ENCODE data around the gene TXK. TPM values are rescaled to one million over a fixed set of nuclear protein-coding genes. Genes with fewer than 3 reads are reported as not detected.

Gene TXK
- total RNA-seq, 1 donor from 2014 or later: 1.8 TPM

DNA sequence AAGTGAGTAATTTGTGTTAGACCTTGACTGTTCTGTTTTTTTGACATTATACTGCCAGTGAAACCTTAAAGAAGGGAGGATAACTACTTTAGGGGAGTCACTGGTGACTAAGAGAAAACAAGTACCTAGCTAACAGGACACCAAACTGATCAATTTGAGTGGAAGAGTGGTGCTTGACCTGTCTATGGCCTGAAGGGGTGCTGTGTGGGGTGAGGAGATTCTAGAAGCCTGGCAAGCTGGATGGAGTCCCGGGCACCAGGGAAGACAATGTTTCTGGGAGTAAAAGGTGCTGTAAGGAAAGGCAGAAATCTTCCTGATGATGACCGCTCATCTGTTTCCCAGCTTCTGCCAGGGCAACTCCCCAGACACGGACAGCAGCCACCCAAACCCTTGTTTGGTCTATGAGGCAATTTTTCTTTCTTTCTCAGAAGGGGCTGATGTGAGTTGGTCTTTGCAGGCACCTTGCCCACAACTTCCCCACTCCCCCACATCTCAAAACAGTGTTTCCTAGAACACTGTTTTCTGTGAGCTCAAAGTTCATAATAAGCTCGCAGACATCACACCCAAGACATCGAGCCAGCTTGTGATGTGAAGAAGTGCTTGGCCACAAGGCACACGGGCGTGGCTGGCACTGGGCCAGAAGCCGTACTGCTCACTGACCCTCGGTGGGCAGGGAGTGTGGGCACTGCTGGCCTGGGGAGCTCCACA, 4.6 kb downstream of the TXK start:
- Mint-ChIP-seq H3K4me1 (ENCODE audit: low read depth) (peaks cover 66% of the 10 kb centered on the region), H3K9me3 (no peaks in the 10 kb centered on the region), H3K27ac (peak overlapping the region; percentile 89), H3K36me3 (ENCODE audit: low read depth) (peaks cover 11% of the 10 kb centered on the region), H3K4me3 (ENCODE audit: low read depth) (peak overlapping the region; percentile 45), H3K27me3 (ENCODE audit: low read depth) (no peaks in the 10 kb centered on the region)
- no peak for DNase-seq (ENCODE audit: low spot score)
- intact Hi-C loops (cut with micrococcal nuclease): loop anchor here (1.0 to 10.0 kb wide), 3 partner anchors 33 to 215 kb away; partner anchors contain the start of genes NFXL1 and SLAIN2

DNA sequence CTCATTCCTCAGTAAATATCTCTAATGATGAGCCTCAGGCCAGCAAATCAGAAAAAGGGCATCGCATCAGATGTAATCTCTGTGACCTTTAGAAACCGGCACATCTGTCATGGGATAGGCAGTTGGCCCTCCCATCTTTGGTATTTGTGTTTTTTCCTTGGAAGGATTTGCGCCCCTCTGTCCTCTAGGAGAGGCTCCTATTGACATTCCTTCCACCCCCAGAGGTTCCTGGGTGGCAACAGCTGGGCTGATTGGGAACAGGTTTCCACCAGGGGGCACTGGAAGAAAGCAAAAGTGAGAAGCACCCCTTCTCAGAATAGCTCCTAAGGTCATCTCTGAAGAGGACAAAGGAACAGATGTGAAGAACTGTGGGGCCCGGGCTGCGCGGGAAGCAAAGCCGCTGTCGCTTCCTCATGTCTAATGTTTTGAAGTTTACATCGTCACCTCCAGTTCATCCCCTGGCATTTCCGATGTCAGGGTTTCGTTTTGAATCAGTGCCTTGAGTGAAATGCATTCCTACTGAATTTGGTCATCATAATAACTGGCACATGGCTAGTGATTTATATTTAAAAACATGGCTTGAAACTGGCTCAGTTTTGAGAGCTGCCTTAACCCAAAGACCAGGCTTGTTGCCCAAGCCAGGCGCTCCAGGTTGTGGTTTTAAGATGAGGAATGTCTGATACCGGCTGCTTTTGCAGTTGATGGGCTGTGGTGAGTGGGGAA, 6.2 kb downstream of the TXK start:
- Mint-ChIP-seq H3K4me3 (ENCODE audit: low read depth) (peak overlapping the region; percentile 3), H3K9me3 (no peaks in the 10 kb centered on the region), H3K27ac (peak overlapping the region; percentile 74), H3K27me3 (ENCODE audit: low read depth) (peaks cover 2% of the 10 kb centered on the region), H3K4me1 (ENCODE audit: low read depth) (peaks cover 54% of the 10 kb centered on the region), H3K36me3 (ENCODE audit: low read depth) (peaks cover 11% of the 10 kb centered on the region)
- intact Hi-C loops (cut with micrococcal nuclease): loop anchor here (1.0 to 10.0 kb wide), 7 partner anchors 11 to 254 kb away; partner anchors contain the start of genes NFXL1, SLAIN2 and TEC
- DNase-seq (ENCODE audit: low spot score): peak; percentile 72

DNA sequence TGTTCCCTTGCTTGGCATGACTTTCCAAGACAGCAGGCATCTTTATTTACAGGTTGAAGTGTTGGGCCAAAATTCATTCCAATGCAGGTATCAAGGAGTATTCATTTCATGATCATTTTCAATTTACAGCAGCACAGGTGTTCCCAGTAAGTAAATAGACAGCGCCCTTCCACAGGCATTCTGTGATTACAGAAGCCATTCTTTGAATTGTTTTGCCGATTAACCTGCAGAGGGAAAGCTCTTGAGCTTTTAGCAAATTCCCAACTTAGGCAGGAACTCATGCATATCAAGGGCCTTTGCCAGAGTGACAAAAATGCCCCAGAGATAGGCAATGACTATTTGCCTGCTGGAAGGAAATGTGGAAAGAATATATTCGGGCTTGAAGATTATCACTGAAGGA, 6.8 kb downstream of the TXK start:
- Mint-ChIP-seq H3K36me3 (ENCODE audit: low read depth) (peaks cover 11% of the 10 kb centered on the region), H3K9me3 (no peaks in the 10 kb centered on the region), H3K27me3 (ENCODE audit: low read depth) (peaks cover 2% of the 10 kb centered on the region), H3K4me1 (ENCODE audit: low read depth) (peaks cover 53% of the 10 kb centered on the region), H3K4me3 (ENCODE audit: low read depth) (no peak overlapping the region), H3K27ac (no peak overlapping the region)
- intact Hi-C loops (cut with micrococcal nuclease): loop anchor here (10.0 kb wide), 1 partner anchor 212 kb away; the partner anchor contains the start of gene NFXL1
- DNase-seq (ENCODE audit: low spot score): no peak

DNA sequence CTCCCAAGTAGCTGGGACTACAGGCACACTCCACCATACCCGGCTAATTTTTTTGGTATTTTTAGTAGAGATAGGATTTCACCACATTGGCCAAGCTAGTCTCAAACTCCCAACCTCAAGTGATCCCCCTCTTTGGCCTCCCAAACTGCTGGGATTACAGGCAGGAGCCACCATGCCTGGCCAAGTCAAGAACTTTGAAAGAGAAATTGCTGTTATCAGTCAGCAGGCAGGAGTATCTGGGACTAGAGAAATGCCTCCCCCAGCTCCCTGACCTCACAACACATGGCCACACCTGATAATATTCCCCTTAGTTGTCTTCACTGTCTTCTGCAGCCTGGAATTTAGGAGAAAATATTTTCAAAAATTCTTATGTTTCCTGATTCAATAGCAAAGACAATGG, 7.4 kb downstream of the TXK start:
- peaks cover 2% of the 10 kb centered on the region for H3K27me3 Mint-ChIP-seq (ENCODE audit: low read depth)
- H3K27ac Mint-ChIP-seq: no peak overlapping the region
- H3K4me3 Mint-ChIP-seq (ENCODE audit: low read depth): no peak overlapping the region
- H3K9me3 Mint-ChIP-seq: no peaks in the 10 kb centered on the region
- peaks cover 7% of the 10 kb centered on the region for H3K36me3 Mint-ChIP-seq (ENCODE audit: low read depth)
- intact Hi-C loops (cut with micrococcal nuclease): loop anchor here (10.0 kb wide), 1 partner anchor 212 kb away; the partner anchor contains the start of gene NFXL1
- no peak for DNase-seq (ENCODE audit: low spot score)
- peaks cover 49% of the 10 kb centered on the region for H3K4me1 Mint-ChIP-seq (ENCODE audit: low read depth)

DNA sequence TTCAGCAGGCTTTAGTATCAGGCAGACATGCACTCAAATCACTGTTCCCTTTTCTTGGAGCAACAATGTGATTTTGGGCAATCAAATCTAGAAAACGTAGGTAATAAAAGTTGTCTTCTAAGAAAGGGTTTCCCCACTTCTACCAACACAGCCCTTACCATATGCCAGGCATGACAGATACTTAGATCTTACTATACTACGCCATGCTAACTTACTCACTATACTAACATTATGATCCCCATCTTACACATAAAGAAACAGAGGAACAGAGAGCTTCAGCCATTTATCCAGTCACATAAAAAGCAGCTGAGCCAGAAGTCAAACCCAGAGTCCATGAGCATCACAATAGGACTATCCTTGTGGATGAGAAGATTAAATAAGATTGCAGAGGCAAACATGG, 9.2 kb downstream of the TXK start:
- Mint-ChIP-seq H3K36me3 (ENCODE audit: low read depth) (peaks cover 4% of the 10 kb centered on the region), H3K27me3 (ENCODE audit: low read depth) (peaks cover 2% of the 10 kb centered on the region), H3K9me3 (no peaks in the 10 kb centered on the region), H3K4me3 (ENCODE audit: low read depth) (no peak overlapping the region), H3K27ac (no peak overlapping the region), H3K4me1 (ENCODE audit: low read depth) (peaks cover 33% of the 10 kb centered on the region)
- intact Hi-C loops (cut with micrococcal nuclease): loop anchor here (10.0 kb wide), 1 partner anchor 210 kb away; the partner anchor contains the start of gene NFXL1
- DNase-seq (ENCODE audit: low spot score): no peak

DNA sequence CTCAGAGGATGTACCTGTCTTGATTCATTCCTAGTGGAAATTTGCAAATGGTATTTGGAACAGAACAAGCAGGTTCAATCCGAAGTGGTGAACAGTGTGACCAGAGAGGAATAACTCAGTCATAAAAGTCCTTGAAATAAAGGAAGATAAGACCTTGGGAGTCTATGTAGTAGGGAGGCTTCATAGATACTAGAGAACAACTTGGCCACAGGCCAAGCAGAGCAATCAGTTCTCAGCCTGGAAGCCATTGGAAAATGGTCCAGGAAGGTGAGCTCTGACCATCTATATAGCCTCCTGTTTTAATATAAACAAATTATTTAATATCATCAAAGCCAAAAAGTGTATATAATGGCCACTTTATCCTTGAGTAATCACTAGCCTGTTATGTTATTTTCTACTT, 11.3 kb downstream of the TXK start:
- intact Hi-C loops (cut with micrococcal nuclease): loop anchor here (10.0 kb wide), 1 partner anchor 208 kb away; the partner anchor contains the start of gene NFXL1
- Mint-ChIP-seq H3K27ac (no peak overlapping the region), H3K9me3 (no peaks in the 10 kb centered on the region), H3K36me3 (ENCODE audit: low read depth) (no peaks in the 10 kb centered on the region), H3K4me1 (ENCODE audit: low read depth) (peaks cover 16% of the 10 kb centered on the region), H3K4me3 (ENCODE audit: low read depth) (no peak overlapping the region), H3K27me3 (ENCODE audit: low read depth) (peaks cover 2% of the 10 kb centered on the region)
- no peak for DNase-seq (ENCODE audit: low spot score)

DNA sequence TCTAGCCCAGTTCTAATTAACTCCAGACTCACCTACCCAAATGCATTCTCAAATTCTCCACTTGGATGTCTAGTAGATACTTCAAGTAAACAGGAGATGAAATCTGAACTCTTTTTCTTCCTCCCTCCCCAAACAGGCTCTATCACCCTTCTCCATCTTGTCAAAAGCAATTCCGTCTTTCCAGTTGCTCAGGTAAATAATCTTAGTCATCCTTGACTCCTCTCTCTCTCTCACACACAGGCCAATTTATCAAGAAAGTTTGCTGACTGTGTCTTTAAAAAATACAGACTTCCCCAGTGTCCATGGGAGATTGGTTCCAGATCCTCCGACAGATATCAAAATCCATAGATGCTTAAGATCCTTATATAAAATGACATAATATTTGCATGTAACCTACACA, 12.9 kb downstream of the TXK start:
- H3K27ac Mint-ChIP-seq: no peak overlapping the region

DNA sequence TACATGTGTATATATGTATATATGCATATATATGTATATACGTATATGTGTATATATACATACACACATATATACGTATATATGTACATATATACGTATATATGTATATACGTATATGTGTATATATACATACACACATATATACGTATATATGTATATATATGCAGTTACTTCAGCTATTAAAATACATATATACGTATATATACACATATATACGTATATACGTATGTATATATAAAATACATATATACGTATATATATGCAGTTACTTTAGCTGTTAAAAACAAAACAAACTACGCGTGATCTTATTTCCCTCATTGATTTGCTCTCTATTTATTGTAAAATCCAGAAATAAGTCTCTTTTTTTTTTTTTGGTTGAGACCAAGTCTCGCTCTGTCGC, 13.9 kb downstream of the TXK start:
- Mint-ChIP-seq H3K27me3 (ENCODE audit: low read depth) (peaks cover 2% of the 10 kb centered on the region), H3K9me3 (no peaks in the 10 kb centered on the region), H3K4me1 (ENCODE audit: low read depth) (peaks cover 8% of the 10 kb centered on the region), H3K4me3 (ENCODE audit: low read depth) (no peak overlapping the region), H3K27ac (no peak overlapping the region), H3K36me3 (ENCODE audit: low read depth) (no peaks in the 10 kb centered on the region)
- intact Hi-C loops (cut with micrococcal nuclease): loop anchor here (10.0 kb wide), 1 partner anchor 205 kb away; the partner anchor contains the start of gene NFXL1
- DNase-seq (ENCODE audit: low spot score): no peak

More for the DNA sequence above, 12.9 kb downstream of the TXK start:
- no peak overlapping the region for H3K4me3 Mint-ChIP-seq (ENCODE audit: low read depth)
- peaks cover 2% of the 10 kb centered on the region for H3K27me3 Mint-ChIP-seq (ENCODE audit: low read depth)
- DNase-seq (ENCODE audit: low spot score): no peak
- peaks cover 8% of the 10 kb centered on the region for H3K4me1 Mint-ChIP-seq (ENCODE audit: low read depth)
- no peaks in the 10 kb centered on the region for H3K36me3 Mint-ChIP-seq (ENCODE audit: low read depth)
- H3K9me3 Mint-ChIP-seq: no peaks in the 10 kb centered on the region
- intact Hi-C loops (cut with micrococcal nuclease): loop anchor here (10.0 kb wide), 1 partner anchor 206 kb away; the partner anchor contains the start of gene NFXL1

DNA sequence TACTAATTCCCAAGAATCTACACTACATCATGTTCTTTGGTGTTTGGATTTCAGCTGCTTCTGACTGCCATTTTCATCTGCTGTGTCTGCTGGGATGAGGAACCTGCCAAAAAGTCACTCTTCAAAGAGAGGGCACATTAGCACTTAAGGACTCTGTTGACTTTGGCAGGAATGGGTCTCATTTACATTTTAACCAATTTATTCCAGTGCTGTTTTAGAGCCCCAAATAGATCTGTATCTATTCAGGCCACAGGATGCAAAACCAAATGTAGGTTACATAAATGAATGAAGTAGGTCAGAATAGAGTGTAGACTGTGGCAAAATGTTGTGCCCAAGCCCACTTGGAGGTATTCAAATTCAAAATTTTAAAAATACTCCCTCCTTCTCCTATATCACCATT, 14.4 kb downstream of the TXK start:
- Mint-ChIP-seq H3K9me3 (no peaks in the 10 kb centered on the region), H3K27me3 (ENCODE audit: low read depth) (peaks cover 2% of the 10 kb centered on the region), H3K4me3 (ENCODE audit: low read depth) (no peak overlapping the region), H3K4me1 (ENCODE audit: low read depth) (peaks cover 6% of the 10 kb centered on the region), H3K36me3 (ENCODE audit: low read depth) (no peaks in the 10 kb centered on the region), H3K27ac (no peak overlapping the region)
- no peak for DNase-seq (ENCODE audit: low spot score)
- intact Hi-C loops (cut with micrococcal nuclease): loop anchor here (10.0 kb wide), 1 partner anchor 205 kb away; the partner anchor contains the start of gene NFXL1

DNA sequence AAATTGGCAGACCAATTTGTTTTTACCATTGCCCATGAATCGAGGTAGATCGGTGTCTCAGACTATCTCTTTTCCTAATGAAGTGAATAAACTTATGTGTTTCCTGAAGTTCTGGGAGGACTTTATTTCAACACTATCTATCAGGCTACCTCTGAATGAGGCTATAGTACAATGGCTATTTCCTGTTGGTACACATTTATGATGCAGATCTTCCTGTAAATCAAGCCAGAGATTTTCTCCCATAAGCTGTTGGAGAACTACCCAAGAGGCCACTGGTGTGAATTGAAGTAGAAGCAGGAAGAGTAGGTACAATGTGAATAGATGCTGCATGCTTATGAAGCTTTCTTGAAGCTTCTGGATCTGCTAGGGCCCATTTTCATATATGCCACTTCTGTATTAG, 16.0 kb downstream of the TXK start:
- no peaks in the 10 kb centered on the region for H3K36me3 Mint-ChIP-seq (ENCODE audit: low read depth)
- no peak overlapping the region for H3K27ac Mint-ChIP-seq
- intact Hi-C loops (cut with micrococcal nuclease): no loop called here
- H3K4me3 Mint-ChIP-seq (ENCODE audit: low read depth): no peak overlapping the region
- peaks cover 6% of the 10 kb centered on the region for H3K4me1 Mint-ChIP-seq (ENCODE audit: low read depth)
- no peak for DNase-seq (ENCODE audit: low spot score)
- no peaks in the 10 kb centered on the region for H3K9me3 Mint-ChIP-seq
- no peaks in the 10 kb centered on the region for H3K27me3 Mint-ChIP-seq (ENCODE audit: low read depth)

DNA sequence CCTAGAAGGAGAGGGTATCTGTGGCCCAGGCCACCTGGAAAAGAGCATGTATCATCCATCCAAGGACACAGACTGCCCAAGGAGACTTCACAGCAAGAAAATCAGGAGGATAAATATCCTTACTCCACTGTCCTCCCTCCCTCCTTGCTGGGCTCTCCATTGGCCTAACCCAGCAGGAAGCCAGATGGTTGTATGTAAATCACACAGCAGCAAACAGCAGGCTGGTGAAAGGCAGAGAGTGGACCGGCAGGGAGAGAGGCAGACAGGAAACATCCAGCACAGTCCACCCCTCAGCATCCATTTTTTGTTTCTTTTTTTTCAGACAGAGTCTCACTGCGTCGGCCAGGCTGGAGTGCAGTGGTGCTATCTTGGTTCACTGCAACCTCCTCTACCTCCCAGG, 17.5 kb downstream of the TXK start:
- H3K36me3 Mint-ChIP-seq (ENCODE audit: low read depth): no peaks in the 10 kb centered on the region
- H3K27me3 Mint-ChIP-seq (ENCODE audit: low read depth): no peaks in the 10 kb centered on the region
- no peak for DNase-seq (ENCODE audit: low spot score)
- peaks cover 6% of the 10 kb centered on the region for H3K4me1 Mint-ChIP-seq (ENCODE audit: low read depth)
- H3K9me3 Mint-ChIP-seq: no peaks in the 10 kb centered on the region
- no peak overlapping the region for H3K27ac Mint-ChIP-seq
- intact Hi-C loops (cut with micrococcal nuclease): no loop called here
- no peak overlapping the region for H3K4me3 Mint-ChIP-seq (ENCODE audit: low read depth)

DNA sequence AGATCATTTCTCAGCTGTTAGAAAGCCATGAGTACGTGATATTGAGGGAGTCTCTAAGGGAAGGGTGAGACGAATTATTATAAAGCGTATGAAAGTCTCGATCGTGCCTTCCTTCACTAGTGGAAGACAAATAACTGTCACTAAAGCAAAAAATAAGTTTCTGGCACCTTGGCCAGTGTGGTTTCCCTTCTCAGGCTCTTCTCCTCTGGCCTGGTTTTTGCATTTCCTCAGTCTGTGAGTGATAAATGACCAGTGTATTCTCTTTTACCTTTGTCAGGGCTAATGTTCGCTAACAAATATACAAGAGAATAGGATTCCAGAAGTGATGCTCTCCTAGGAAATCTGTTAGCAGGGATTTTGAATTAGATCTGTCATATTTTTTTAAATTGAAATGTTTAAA, 19.6 kb downstream of the TXK start:
- Mint-ChIP-seq H3K4me1 (ENCODE audit: low read depth) (peaks cover 9% of the 10 kb centered on the region), H3K9me3 (no peaks in the 10 kb centered on the region), H3K4me3 (ENCODE audit: low read depth) (no peak overlapping the region), H3K27ac (no peak overlapping the region), H3K36me3 (ENCODE audit: low read depth) (no peaks in the 10 kb centered on the region), H3K27me3 (ENCODE audit: low read depth) (no peaks in the 10 kb centered on the region)
- DNase-seq (ENCODE audit: low spot score): no peak
- intact Hi-C loops (cut with micrococcal nuclease): no loop called here
